Effector memory CD8-positive, alpha-beta T cell (primary cell): ENCODE data around the gene GRAMD1B.

Experiments used
- ATAC-seq: fragments of 150-1000 bp; cut with Tn5 transposase; replicated peaks from 2 replicates; pipeline ENCODE4 v1.10.0; 2021; ENCODE audit warnings: mild to moderate bottlenecking, moderate library complexity
- DNase-seq, 3 experiments: peaks; one replicate each; pipeline ENCODE4 v3.0.0; 2021
- H3K27ac Mint-ChIP-seq, 2 donors: one replicate each; pipeline ENCODE4 v1.8.0; 2022; ENCODE audit warnings: mild to moderate bottlenecking in 2 of 2, mixed read lengths in 2 of 2, moderate library complexity in 2 of 2
- H3K27me3 Mint-ChIP-seq, 2 donors: one replicate each; pipeline ENCODE4 v1.8.0; 2022; ENCODE audit warnings: mixed read lengths in 2 of 2
- H3K36me3 Mint-ChIP-seq: one replicate; pipeline ENCODE4 v1.8.0; 2022; ENCODE audit warnings: mild to moderate bottlenecking, moderate library complexity, mixed read lengths; ENCODE audit not compliant: insufficient read depth
- H3K4me1 Mint-ChIP-seq, 2 donors: one replicate each; pipeline ENCODE4 v1.8.0; 2022; ENCODE audit warnings: low read depth in 2 of 2, mixed read lengths in 2 of 2
- H3K4me3 Mint-ChIP-seq, 2 donors: one replicate each; pipeline ENCODE4 v1.8.0; 2022; ENCODE audit warnings: mild to moderate bottlenecking in 2 of 2, mixed read lengths in 2 of 2, moderate library complexity in 2 of 2
- H3K9me3 Mint-ChIP-seq, 2 donors: one replicate each; pipeline ENCODE4 v1.8.0; 2022; ENCODE audit warnings: mixed read lengths in 2 of 2

Gene GRAMD1B

GRCh38 chr11:123419731-123420452 is 10.2 kb upstream of the GRAMD1B start:
- Mint-ChIP-seq H3K27me3 (peaks cover 31 to 43% of the 10 kb centered on the region in 2 donors), H3K4me3 (no peak overlapping the region), H3K9me3 (no peaks in the 10 kb centered on the region), H3K27ac (no peak overlapping the region), H3K36me3 (peaks cover 2% of the 10 kb centered on the region), H3K4me1 (no peaks in the 10 kb centered on the region)
- DNase-seq (no peak), ATAC-seq (no peak)

DNA sequence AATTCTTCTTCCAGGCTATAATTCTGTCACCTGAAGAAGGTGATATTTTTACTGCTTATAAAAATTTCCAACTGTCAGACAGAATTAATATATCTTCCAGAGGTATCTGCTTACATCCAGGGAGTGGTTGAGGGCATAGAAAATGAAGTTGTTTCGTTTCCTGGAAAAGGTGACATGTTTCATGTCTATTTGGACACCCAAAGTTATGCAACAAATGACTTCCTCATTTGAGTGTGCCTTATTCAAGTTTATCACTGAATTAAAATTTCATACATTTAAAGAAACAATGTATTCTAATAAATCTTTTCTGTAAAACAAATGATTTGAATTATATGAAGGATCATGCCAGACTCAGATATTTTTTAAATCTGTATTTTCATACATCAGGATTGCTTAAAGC is 8.5 kb upstream of the GRAMD1B start:
- Mint-ChIP-seq H3K9me3 (no peaks in the 10 kb centered on the region), H3K4me1 (no peaks in the 10 kb centered on the region), H3K4me3 (no peak overlapping the region), H3K36me3 (no peaks in the 10 kb centered on the region), H3K27me3 (peaks cover 42 to 43% of the 10 kb centered on the region in 2 donors), H3K27ac (no peak overlapping the region)
- ATAC-seq (no peak), DNase-seq (no peak)

DNA sequence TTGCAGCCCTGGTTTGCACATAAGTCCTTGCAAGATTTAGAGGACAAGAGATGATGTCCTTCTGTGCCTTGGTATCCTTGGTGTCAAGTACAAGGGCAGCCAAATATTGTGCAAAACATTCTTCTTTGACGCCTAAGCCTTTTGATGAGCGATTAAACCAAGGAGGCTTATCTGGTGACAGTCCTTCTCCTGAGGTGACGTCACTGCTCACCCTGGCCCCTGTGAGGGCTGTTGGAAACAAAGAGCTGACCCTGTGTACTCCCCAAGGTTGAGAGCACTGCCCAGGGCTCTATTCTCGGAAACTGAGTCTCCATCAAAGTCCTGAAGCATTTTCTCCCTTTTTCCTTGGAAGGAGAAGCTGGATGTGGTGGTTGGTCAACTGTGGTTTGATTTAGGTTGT is 4.7 kb upstream of the GRAMD1B start:
- ATAC-seq (no peak), DNase-seq (no peak)
- Mint-ChIP-seq H3K4me3 (no peak overlapping the region), H3K36me3 (no peaks in the 10 kb centered on the region), H3K27me3 (peaks cover 30 to 35% of the 10 kb centered on the region in 2 donors), H3K4me1 (peaks cover 7 to 10% of the 10 kb centered on the region in 2 donors), H3K27ac (no peak overlapping the region), H3K9me3 (no peaks in the 10 kb centered on the region)

GRCh38 chr11:123426789-123427188 is 3.3 kb upstream of the GRAMD1B start:
- Mint-ChIP-seq H3K36me3 (no peaks in the 10 kb centered on the region), H3K27ac (no peak overlapping the region), H3K4me3 (no peak overlapping the region), H3K4me1 (peaks cover 7 to 10% of the 10 kb centered on the region in 2 donors), H3K27me3 (peaks cover 30 to 35% of the 10 kb centered on the region in 2 donors), H3K9me3 (no peaks in the 10 kb centered on the region)
- ATAC-seq = no peak
- DNase-seq = no peak

GRCh38 chr11:123427405-123427804 is 2.7 kb upstream of the GRAMD1B start:
- Mint-ChIP-seq H3K27ac (no peak overlapping the region), H3K27me3 (peaks cover 24 to 33% of the 10 kb centered on the region in 2 donors), H3K9me3 (no peaks in the 10 kb centered on the region), H3K4me1 (peaks cover 7 to 15% of the 10 kb centered on the region in 2 donors), H3K36me3 (no peaks in the 10 kb centered on the region), H3K4me3 (no peak overlapping the region)
- ATAC-seq (no peak), DNase-seq (no peak)

GRCh38 chr11:123428116-123428715 is 1.9 kb upstream of the GRAMD1B start:
- Mint-ChIP-seq H3K36me3 (no peaks in the 10 kb centered on the region), H3K27me3 (peaks cover 16 to 25% of the 10 kb centered on the region in 2 donors), H3K4me1 (peaks cover 7 to 19% of the 10 kb centered on the region in 2 donors), H3K4me3 (no peak overlapping the region), H3K9me3 (no peaks in the 10 kb centered on the region), H3K27ac (peak overlapping the region in 1 of 2 donors; percentile 72)
- ATAC-seq = no peak
- DNase-seq = no peak

DNA sequence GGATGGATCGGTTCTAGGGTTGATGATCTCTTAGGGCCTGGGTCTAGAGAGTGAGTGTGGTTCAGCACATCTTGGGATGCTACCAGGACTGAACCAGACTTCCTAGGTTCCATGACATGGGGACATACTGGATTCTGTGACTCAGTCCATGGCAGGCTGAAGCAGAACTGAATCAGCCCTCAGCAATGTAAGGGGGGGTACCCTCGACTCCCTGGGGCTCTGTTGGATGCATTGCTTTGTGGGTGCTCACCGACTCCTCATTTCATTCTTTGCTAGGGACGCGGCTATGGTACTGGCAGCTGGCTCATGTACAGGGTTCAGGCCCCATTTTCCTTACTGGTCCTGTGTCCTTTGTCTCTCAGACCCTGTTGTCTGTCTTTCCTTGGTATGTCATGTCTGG is 733 bp upstream of the GRAMD1B start:
- H3K36me3 Mint-ChIP-seq = no peaks in the 10 kb centered on the region
- peak overlapping the region; percentile 83 to 87 for H3K4me3 Mint-ChIP-seq
- DNase-seq (no peak), ATAC-seq (no peak)
- peak overlapping the region; percentile 70 to 72 for H3K27ac Mint-ChIP-seq
- H3K9me3 Mint-ChIP-seq = no peaks in the 10 kb centered on the region
- peaks cover 5 to 14% of the 10 kb centered on the region in 2 donors for H3K27me3 Mint-ChIP-seq
- H3K4me1 Mint-ChIP-seq = peaks cover 7 to 19% of the 10 kb centered on the region in 2 donors

DNA sequence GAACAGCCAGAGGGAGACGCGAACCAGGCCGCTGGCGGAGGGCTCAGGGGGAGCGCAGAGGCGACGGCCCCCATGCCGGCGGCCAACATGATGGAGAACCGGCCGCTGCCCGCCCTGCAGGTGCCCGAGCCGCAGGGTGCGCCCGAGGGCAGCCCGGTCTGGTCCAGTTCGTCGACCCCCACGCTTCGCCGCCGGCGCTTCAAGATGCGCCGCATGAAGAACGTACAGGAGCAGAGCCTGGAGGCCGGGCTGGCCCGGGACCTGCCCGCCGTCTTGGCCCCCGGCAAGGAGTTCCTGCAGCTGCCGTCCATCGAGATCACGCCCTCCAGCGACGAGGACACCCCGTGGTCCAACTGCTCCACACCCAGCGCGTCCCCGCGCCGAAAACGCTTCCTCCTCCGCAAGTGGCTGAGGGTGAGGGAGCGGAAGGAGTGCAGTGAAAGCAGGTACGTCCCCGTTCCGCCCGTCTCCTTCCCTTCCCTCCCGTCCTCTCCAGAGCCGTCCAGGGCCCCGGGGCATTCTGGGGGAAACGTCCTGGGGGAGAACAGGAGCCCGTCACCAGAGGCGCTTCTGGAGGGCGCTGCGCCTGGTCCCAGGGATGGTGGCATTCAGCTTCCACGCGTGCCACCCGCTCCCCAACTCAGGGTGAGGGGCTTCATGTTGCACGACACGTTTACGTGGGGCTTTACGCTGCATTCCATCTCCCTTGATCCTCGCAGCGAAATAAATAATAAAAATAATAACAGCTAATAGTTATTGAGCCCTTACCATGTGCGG is 840 bp downstream of the GRAMD1B start:
- H3K4me1 Mint-ChIP-seq = peaks cover 7 to 19% of the 10 kb centered on the region in 2 donors
- no peaks in the 10 kb centered on the region for H3K36me3 Mint-ChIP-seq
- DNase-seq = peak; percentile 36 to 51 (median 44)

GRCh38 chr11:123431619-123432018 is 1.6 kb downstream of the GRAMD1B start:
- Mint-ChIP-seq H3K4me3 (peak overlapping the region; percentile 83 to 87), H3K4me1 (peaks cover 7 to 19% of the 10 kb centered on the region in 2 donors), H3K9me3 (no peaks in the 10 kb centered on the region), H3K27ac (peak overlapping the region in 1 of 2 donors; percentile 57), H3K36me3 (no peaks in the 10 kb centered on the region), H3K27me3 (peaks cover 0 to 2% of the 10 kb centered on the region in 2 donors)
- ATAC-seq = no peak
- no peak for DNase-seq

More for the DNA sequence above, 840 bp downstream of the GRAMD1B start:
- Mint-ChIP-seq H3K27me3 (peaks cover 0 to 9% of the 10 kb centered on the region in 2 donors), H3K27ac (peak overlapping the region; percentile 12 to 57), H3K9me3 (no peaks in the 10 kb centered on the region), H3K4me3 (peak overlapping the region; percentile 83 to 87)
- ATAC-seq = peak; percentile 68

GRCh38 chr11:123434262-123434661 is 4.2 kb downstream of the GRAMD1B start:
- H3K27ac Mint-ChIP-seq = no peak overlapping the region
- H3K27me3 Mint-ChIP-seq = no peaks in the 10 kb centered on the region
- peaks cover 19 to 30% of the 10 kb centered on the region in 2 donors for H3K4me1 Mint-ChIP-seq
- H3K4me3 Mint-ChIP-seq = no peak overlapping the region
- H3K36me3 Mint-ChIP-seq = no peaks in the 10 kb centered on the region
- ATAC-seq (no peak), DNase-seq (no peak)
- H3K9me3 Mint-ChIP-seq = no peaks in the 10 kb centered on the region

- H3K27me3 Mint-ChIP-seq = no peaks in the 10 kb centered on the region
- H3K4me1 Mint-ChIP-seq = peaks cover 16 to 24% of the 10 kb centered on the region in 2 donors
- H3K4me3 Mint-ChIP-seq = no peak overlapping the region
- no peak overlapping the region for H3K27ac Mint-ChIP-seq
- H3K9me3 Mint-ChIP-seq = no peaks in the 10 kb centered on the region
- no peak for ATAC-seq
- no peaks in the 10 kb centered on the region for H3K36me3 Mint-ChIP-seq
- DNase-seq = no peak
Observed at GRCh38 chr11:123434911-123435310, 4.8 kb downstream of the GRAMD1B start.

- H3K4me1 Mint-ChIP-seq = peaks cover 14 to 15% of the 10 kb centered on the region in 2 donors
- H3K4me3 Mint-ChIP-seq = no peak overlapping the region
- H3K27me3 Mint-ChIP-seq = no peaks in the 10 kb centered on the region
- H3K27ac Mint-ChIP-seq = peak overlapping the region in 1 of 2 donors; percentile 15
- no peak for ATAC-seq
- H3K36me3 Mint-ChIP-seq = no peaks in the 10 kb centered on the region
- no peaks in the 10 kb centered on the region for H3K9me3 Mint-ChIP-seq
- no peak for DNase-seq
Observed at GRCh38 chr11:123437236-123437979, 7.3 kb downstream of the GRAMD1B start.

- H3K4me3 Mint-ChIP-seq = no peak overlapping the region
- ATAC-seq (no peak), DNase-seq (no peak)
- no peaks in the 10 kb centered on the region for H3K27me3 Mint-ChIP-seq
- H3K4me1 Mint-ChIP-seq = peaks cover 11 to 15% of the 10 kb centered on the region in 2 donors
- no peak overlapping the region for H3K27ac Mint-ChIP-seq
- no peaks in the 10 kb centered on the region for H3K36me3 Mint-ChIP-seq
- no peaks in the 10 kb centered on the region for H3K9me3 Mint-ChIP-seq
Observed at GRCh38 chr11:123438131-123438627, 8.1 kb downstream of the GRAMD1B start.
